ENCODE results near the gene COPS4. TPM values are rescaled to one million over a fixed set of nuclear protein-coding genes. Genes with fewer than 3 reads are reported as not detected.

Gene COPS4
- total RNA-seq, 1 experiment from 2014 or later, result 28.6 TPM

DNA sequence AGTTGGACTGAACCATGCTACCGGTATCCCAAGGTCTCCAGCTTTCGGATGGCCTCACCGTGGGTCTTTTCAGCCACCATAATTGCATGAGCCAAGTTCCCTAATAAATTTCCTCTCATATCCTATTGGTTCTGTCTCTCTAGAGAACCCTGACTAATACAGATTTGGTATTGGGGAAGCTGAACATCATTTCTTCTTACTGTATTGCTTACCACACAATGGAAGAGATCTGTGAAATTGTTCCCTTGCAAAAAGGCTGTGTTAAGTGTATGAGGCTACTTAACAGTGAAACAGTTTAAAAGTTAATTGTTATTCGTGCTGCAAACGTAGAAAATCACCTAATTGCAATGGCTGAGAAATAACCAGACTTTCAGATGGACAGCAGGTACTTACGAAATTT lies 45.6 kb downstream of the COPS4 start:
- no peaks in the 10 kb centered on the region for H4K20me1 ChIP-seq (ENCODE audit: insufficient read depth)
- no peak overlapping the region for H3K4me3 ChIP-seq (replicated peaks in 1 of 2; ENCODE audit: low read depth in 1 of 2, low read length in 2 of 2)
- no peak for DNase-seq (ENCODE audit: low read depth, low spot score)
- H3K9ac ChIP-seq (ENCODE audit: low read length), result no peak overlapping the region
- H3K9me2 ChIP-seq (ENCODE audit: insufficient read depth), result no peaks in the 10 kb centered on the region
- peaks cover 0 to 5% of the 10 kb centered on the region in 2 experiments; a peak in 2 of 4 replicates for H3K4me1 ChIP-seq (ENCODE audit: control insufficient read depth in 1 of 2, insufficient read depth in 2 of 2, low read length in 2 of 2)
- RAD21 ChIA-PET (ENCODE audit: low non-redundant PET in 1 of 2, low total read pairs in 2 of 2, uncharacterized antibody in 2 of 2, unreplicated experiment in 2 of 2), result no interaction called here
- no peak overlapping the region for H3K4me2 ChIP-seq (ENCODE audit: low read length)
- H3K36me3 ChIP-seq (ENCODE audit: control insufficient read depth in 1 of 2, insufficient read depth in 2 of 2, low read length in 2 of 2), result 0 out of 4 replicates have a peak, but pooled peaks cover 2 to 4% of the 10 kb centered on the region in 2 experiments
- no TSS peak for BruUV-seq (replicated peaks)
- H3K9me3 ChIP-seq (ENCODE audit: control insufficient read depth in 1 of 2, insufficient read depth in 1 of 2, low read depth in 1 of 2, low read length in 2 of 2), result no peaks in the 10 kb centered on the region
- H3K27me3 ChIP-seq (ENCODE audit: insufficient read depth, low read length), result no peaks in the 10 kb centered on the region
- POLR2A ChIA-PET, result no interaction called here
- CTCF ChIA-PET, result no interaction called here
- H3K79me2 ChIP-seq (ENCODE audit: insufficient read depth, low read length), result no peaks in the 10 kb centered on the region
- no peak overlapping the region for H2AFZ ChIP-seq (ENCODE audit: low read depth, low read length, poor library complexity, severe bottlenecking)
- no peak for ATAC-seq
- H3K27ac ChIP-seq (ENCODE audit: low read depth, low read length), result no peak overlapping the region
- TF ChIP-seq POLR2A (IDR thresholded peaks at IDR 0.05; ENCODE audit: borderline replicate concordance, extremely low read depth, insufficient read depth, insufficient read length) (no peak), EGR1 (IDR thresholded peaks at IDR 0.05; ENCODE audit: low read depth) (no peak), RAD21 (IDR thresholded peaks at IDR 0.05; ENCODE audit: low read depth) (no peak), JUND (IDR thresholded peaks at IDR 0.05) (no peak), EZH2 (IDR thresholded peaks at IDR 0.05) (no peak), ELF1 (IDR thresholded peaks at IDR 0.05; ENCODE audit: borderline replicate concordance, low read depth) (no peak), ZFX (IDR thresholded peaks at IDR 0.05) (no peak), REST (IDR thresholded peaks at IDR 0.05; ENCODE audit: low read depth) (no peak), CEBPB (IDR thresholded peaks at IDR 0.05; ENCODE audit: low read depth) (no peak), ZNF274 (IDR thresholded peaks at IDR 0.05; ENCODE audit: low read depth, low read length) (no peak), YY1 (IDR thresholded peaks at IDR 0.05; ENCODE audit: extremely low read depth, insufficient replicate concordance, low read depth, low read length) (no peak), TCF7L2 (IDR thresholded peaks at IDR 0.05; ENCODE audit: borderline replicate concordance, extremely low read depth, insufficient read depth, insufficient read length) (no peak), POLR2AphosphoS5 (IDR thresholded peaks at IDR 0.05; ENCODE audit: low read depth, low read length) (no peak), SRF (IDR thresholded peaks at IDR 0.05; ENCODE audit: low read depth) (no peak), ZBTB33 (IDR thresholded peaks at IDR 0.05; ENCODE audit: extremely low read depth, insufficient replicate concordance, low read length) (no peak), SP1 (IDR thresholded peaks at IDR 0.05; ENCODE audit: low read depth) (no peak), FOSL1 (IDR thresholded peaks at IDR 0.05; ENCODE audit: low read depth) (no peak)
- TF ChIP-seq, protein P1, sequence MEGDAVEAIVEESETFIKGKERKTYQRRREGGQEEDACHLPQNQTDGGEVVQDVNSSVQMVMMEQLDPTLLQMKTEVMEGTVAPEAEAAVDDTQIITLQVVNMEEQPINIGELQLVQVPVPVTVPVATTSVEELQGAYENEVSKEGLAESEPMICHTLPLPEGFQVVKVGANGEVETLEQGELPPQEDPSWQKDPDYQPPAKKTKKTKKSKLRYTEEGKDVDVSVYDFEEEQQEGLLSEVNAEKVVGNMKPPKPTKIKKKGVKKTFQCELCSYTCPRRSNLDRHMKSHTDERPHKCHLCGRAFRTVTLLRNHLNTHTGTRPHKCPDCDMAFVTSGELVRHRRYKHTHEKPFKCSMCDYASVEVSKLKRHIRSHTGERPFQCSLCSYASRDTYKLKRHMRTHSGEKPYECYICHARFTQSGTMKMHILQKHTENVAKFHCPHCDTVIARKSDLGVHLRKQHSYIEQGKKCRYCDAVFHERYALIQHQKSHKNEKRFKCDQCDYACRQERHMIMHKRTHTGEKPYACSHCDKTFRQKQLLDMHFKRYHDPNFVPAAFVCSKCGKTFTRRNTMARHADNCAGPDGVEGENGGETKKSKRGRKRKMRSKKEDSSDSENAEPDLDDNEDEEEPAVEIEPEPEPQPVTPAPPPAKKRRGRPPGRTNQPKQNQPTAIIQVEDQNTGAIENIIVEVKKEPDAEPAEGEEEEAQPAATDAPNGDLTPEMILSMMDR (IDR thresholded peaks at IDR 0.05 in 2 of 3, conservative IDR thresholded peaks at IDR 0.05 in 1 of 3; ENCODE audit: borderline replicate concordance in 1 of 3, insufficient read depth in 1 of 3, low read depth in 2 of 3, low read length in 2 of 3), result no peak
- TF ChIP-seq, protein P2, sequence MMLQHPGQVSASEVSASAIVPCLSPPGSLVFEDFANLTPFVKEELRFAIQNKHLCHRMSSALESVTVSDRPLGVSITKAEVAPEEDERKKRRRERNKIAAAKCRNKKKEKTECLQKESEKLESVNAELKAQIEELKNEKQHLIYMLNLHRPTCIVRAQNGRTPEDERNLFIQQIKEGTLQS (IDR thresholded peaks at IDR 0.05), result no peak
- TF ChIP-seq, protein P3, sequence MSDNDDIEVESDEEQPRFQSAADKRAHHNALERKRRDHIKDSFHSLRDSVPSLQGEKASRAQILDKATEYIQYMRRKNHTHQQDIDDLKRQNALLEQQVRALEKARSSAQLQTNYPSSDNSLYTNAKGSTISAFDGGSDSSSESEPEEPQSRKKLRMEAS (IDR thresholded peaks at IDR 0.05), result no peak
- intact Hi-C loops (cut with micrococcal nuclease), result no loop called here
